ENCODE results near the gene CMSS1.

CMSS1 gene

DNA sequence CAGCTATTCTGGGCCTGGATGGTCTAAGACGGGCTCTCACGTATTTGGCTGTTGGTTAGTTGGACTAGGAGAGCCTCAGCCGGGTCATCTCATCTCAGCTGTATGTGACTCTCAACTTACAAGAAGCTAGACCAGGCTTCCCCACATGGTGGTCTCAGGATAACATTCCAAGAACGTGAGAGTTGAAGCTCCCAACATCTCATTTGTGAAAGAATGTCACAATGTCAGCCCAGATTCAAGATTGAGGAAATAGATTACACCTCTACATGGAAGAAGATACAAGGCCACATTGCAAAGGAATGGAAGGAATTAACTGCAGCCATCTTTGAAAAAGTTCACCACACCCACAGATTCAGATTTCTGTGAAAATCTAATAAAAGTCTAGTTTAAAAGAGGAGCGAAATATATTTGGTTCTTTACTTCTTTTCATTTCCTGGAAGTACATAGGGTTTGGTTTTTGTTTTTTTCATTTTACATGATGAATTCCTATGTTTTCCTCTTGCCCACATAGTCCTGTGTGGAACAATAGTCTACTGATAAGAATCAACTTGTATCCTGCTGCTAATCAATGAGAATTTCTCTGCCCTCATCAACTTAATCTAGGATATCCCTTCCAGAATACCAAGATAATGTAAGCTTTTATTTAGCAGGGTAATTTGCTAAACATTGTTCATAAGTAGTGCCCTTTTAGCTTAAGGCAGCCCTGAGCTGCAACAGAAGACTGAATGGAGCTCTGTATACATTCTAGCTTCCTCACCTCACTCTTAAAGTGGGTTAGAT lies 116.5 kb downstream of the CMSS1 start:
- H3K36me3 ChIP-seq (ENCODE audit: control insufficient read depth, insufficient read depth, low read length), result no peaks in the 10 kb centered on the region
- WGBS, 2 experiments (ENCODE audit: insufficient coverage in 2 of 2), result 96 to 100% methylated on average over 1 to 3 of the region's 5 CpGs
- no peak overlapping the region for H3K4me3 ChIP-seq (ENCODE audit: extremely low read depth, insufficient read depth, low read length, poor library complexity, severe bottlenecking)
- H3K9me3 ChIP-seq (ENCODE audit: control insufficient read depth, low read length), result no peaks in the 10 kb centered on the region
- H3K27ac ChIP-seq (ENCODE audit: low read depth, low read length, severe bottlenecking), result peak overlapping the region; percentile 68
- H3K4me1 ChIP-seq (ENCODE audit: control insufficient read depth, insufficient read depth, low read length, poor library complexity, severe bottlenecking), result peaks cover 27% of the 10 kb centered on the region

- peak overlapping the region; percentile 68 for H3K27ac ChIP-seq (ENCODE audit: low read depth, low read length, severe bottlenecking)
- H3K36me3 ChIP-seq (ENCODE audit: control insufficient read depth, insufficient read depth, low read length), result no peaks in the 10 kb centered on the region
- H3K9me3 ChIP-seq (ENCODE audit: control insufficient read depth, low read length), result no peaks in the 10 kb centered on the region
- WGBS, 2 experiments (ENCODE audit: insufficient coverage in 2 of 2), result 93 to 100% methylated on average over 2 to 3 of the region's 4 CpGs
- peaks cover 26% of the 10 kb centered on the region for H3K4me1 ChIP-seq (ENCODE audit: control insufficient read depth, insufficient read depth, low read length, poor library complexity, severe bottlenecking)
- H3K4me3 ChIP-seq (ENCODE audit: extremely low read depth, insufficient read depth, low read length, poor library complexity, severe bottlenecking), result no peak overlapping the region
Observed at GRCh38 chr3:99934975-99935797, 117.5 kb downstream of the CMSS1 start.

DNA sequence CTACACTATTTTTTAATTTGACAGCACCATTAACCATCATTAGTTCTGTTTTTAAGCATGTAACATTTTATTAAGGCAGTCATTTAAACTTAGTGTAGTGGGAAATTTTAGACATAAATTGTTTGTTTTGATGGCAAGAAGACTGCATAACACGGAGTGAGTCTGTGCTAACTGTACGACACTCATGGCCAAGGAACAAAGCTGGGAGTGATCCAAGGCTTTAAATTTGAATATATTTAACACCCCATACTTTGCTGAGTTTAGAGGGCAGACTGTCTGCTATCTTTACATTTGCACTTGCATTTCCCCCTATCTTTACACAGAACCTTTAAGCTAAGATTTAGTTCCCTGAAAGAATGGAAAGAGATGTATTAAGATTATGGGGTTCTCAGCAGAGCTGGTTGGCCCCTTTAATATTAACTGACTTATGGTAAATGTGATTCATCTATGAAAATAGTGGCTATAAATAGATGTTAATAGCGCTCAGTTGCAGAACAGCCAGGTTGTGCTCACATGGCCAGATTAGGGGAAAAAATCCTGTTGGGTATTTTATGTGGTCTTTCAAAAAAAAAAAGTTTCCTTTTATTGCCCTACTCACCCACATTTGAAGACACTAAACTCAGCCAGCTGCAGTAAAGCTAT lies 120.7 kb downstream of the CMSS1 start:
- Histone ChIP-seq H3K4me3 (ENCODE audit: extremely low read depth, insufficient read depth, low read length, poor library complexity, severe bottlenecking) (no peak overlapping the region), H3K27ac (ENCODE audit: low read depth, low read length, severe bottlenecking) (no peak overlapping the region)
- 83 to 100% methylated on average over 1 to 2 of the region's 3 CpGs for WGBS, 2 experiments (ENCODE audit: insufficient coverage in 2 of 2)

DNA sequence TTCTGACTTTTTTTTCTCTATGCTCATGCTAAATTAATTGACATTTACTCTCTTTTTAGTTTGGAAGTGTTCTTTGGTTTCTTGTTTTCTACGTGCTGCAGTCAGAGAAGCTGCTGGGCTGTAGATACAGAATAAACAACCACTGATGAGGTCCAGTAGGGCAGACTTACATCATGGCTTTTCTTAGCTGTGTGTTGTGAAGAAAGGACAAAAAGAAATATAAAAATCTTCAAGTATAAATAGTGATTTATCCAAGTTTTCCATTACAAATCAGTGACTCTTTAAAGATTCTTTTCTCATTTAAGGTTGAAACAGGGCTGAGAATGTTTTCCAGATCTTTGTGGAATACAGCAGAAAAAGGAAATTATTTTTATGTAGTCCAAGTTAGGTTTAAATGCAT lies 122.2 kb downstream of the CMSS1 start:
- no peak overlapping the region for H3K27ac ChIP-seq (ENCODE audit: low read depth, low read length, severe bottlenecking)
- H3K4me1 ChIP-seq (ENCODE audit: control insufficient read depth, insufficient read depth, low read length, poor library complexity, severe bottlenecking), result peaks cover 19% of the 10 kb centered on the region
- H3K36me3 ChIP-seq (ENCODE audit: control insufficient read depth, insufficient read depth, low read length), result no peaks in the 10 kb centered on the region
- WGBS, 2 experiments (ENCODE audit: insufficient coverage in 2 of 2), result 80% methylated on average over 1 of the region's 1 CpG; no CpG with 5 or more reads in 1 of the 2 experiments
- no peaks in the 10 kb centered on the region for H3K9me3 ChIP-seq (ENCODE audit: control insufficient read depth, low read length)
- H3K4me3 ChIP-seq (ENCODE audit: extremely low read depth, insufficient read depth, low read length, poor library complexity, severe bottlenecking), result no peak overlapping the region

More for the DNA sequence above, 120.7 kb downstream of the CMSS1 start:
- Histone ChIP-seq H3K36me3 (ENCODE audit: control insufficient read depth, insufficient read depth, low read length) (no peaks in the 10 kb centered on the region), H3K4me1 (ENCODE audit: control insufficient read depth, insufficient read depth, low read length, poor library complexity, severe bottlenecking) (peaks cover 23% of the 10 kb centered on the region), H3K9me3 (ENCODE audit: control insufficient read depth, low read length) (no peaks in the 10 kb centered on the region)

GRCh38 chr3:99940350-99940749 lies 122.7 kb downstream of the CMSS1 start:
- Histone ChIP-seq H3K4me1 (ENCODE audit: control insufficient read depth, insufficient read depth, low read length, poor library complexity, severe bottlenecking) (peaks cover 19% of the 10 kb centered on the region), H3K27ac (ENCODE audit: low read depth, low read length, severe bottlenecking) (no peak overlapping the region), H3K36me3 (ENCODE audit: control insufficient read depth, insufficient read depth, low read length) (no peaks in the 10 kb centered on the region), H3K4me3 (ENCODE audit: extremely low read depth, insufficient read depth, low read length, poor library complexity, severe bottlenecking) (no peak overlapping the region), H3K9me3 (ENCODE audit: control insufficient read depth, low read length) (no peaks in the 10 kb centered on the region)
- 90 to 100% methylated on average over 1 of the region's 2 CpGs for WGBS, 2 experiments (ENCODE audit: insufficient coverage in 2 of 2)

GRCh38 chr3:99941211-99941610 lies 123.5 kb downstream of the CMSS1 start:
- H3K36me3 ChIP-seq (ENCODE audit: control insufficient read depth, insufficient read depth, low read length), result no peaks in the 10 kb centered on the region
- no peak overlapping the region for H3K27ac ChIP-seq (ENCODE audit: low read depth, low read length, severe bottlenecking)
- WGBS, 2 experiments (ENCODE audit: insufficient coverage in 2 of 2), result no CpG with 5 or more reads among the region's 1 CpG
- no peak overlapping the region for H3K4me3 ChIP-seq (ENCODE audit: extremely low read depth, insufficient read depth, low read length, poor library complexity, severe bottlenecking)
- peaks cover 23% of the 10 kb centered on the region for H3K4me1 ChIP-seq (ENCODE audit: control insufficient read depth, insufficient read depth, low read length, poor library complexity, severe bottlenecking)
- H3K9me3 ChIP-seq (ENCODE audit: control insufficient read depth, low read length), result no peaks in the 10 kb centered on the region

DNA sequence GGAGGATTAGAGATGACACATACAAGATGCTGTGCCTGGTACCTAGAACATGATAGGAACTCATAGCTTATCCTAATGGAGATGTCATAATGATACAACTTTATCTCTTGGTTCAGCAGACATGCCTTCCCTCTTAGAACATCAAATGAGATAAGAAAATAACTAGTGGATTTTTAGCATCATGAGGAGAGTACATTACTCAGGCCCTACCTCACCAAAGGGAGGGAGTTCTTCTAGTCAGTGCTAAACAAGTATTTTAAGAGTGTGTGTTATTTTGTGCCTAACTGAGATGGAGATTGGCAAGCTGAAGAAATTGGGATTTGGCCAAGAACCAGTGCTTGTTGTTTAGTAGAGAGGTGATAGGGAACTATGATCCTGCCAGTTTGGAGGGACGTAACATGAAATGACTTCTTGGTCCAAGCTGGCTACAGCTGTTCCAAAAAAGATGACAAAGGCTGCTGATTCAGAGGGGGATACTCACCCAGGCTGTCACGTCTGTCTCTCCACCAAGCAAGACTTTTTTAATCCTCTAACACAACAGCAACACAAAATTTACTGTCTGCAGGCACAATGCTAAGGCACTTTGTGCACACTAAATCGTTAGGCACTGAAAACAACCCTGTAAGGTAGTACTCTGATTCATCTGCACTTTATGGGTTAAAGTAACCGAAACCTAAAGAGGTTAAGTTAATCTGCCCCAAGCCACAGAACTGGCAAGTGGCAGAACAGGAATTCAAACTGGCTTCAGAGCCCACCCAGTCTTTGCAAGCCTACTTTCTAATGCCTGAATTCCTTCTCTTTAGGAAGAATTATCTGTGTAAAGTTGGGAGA lies 126.5 kb downstream of the CMSS1 start:
- Histone ChIP-seq H3K4me1 (ENCODE audit: control insufficient read depth, insufficient read depth, low read length, poor library complexity, severe bottlenecking) (peaks cover 20% of the 10 kb centered on the region), H3K27ac (ENCODE audit: low read depth, low read length, severe bottlenecking) (peak overlapping the region; percentile 24), H3K9me3 (ENCODE audit: control insufficient read depth, low read length) (no peaks in the 10 kb centered on the region), H3K36me3 (ENCODE audit: control insufficient read depth, insufficient read depth, low read length) (no peaks in the 10 kb centered on the region), H3K4me3 (ENCODE audit: extremely low read depth, insufficient read depth, low read length, poor library complexity, severe bottlenecking) (no peak overlapping the region)
- WGBS, 2 experiments (ENCODE audit: insufficient coverage in 2 of 2), result 78 to 84% methylated on average over 4 of the region's 4 CpGs

GRCh38 chr3:99945328-99945995 lies 127.8 kb downstream of the CMSS1 start:
- no peaks in the 10 kb centered on the region for H3K9me3 ChIP-seq (ENCODE audit: control insufficient read depth, low read length)
- no peak overlapping the region for H3K4me3 ChIP-seq (ENCODE audit: extremely low read depth, insufficient read depth, low read length, poor library complexity, severe bottlenecking)
- peak overlapping the region; percentile 31 for H3K27ac ChIP-seq (ENCODE audit: low read depth, low read length, severe bottlenecking)
- peaks cover 30% of the 10 kb centered on the region for H3K4me1 ChIP-seq (ENCODE audit: control insufficient read depth, insufficient read depth, low read length, poor library complexity, severe bottlenecking)
- no peaks in the 10 kb centered on the region for H3K36me3 ChIP-seq (ENCODE audit: control insufficient read depth, insufficient read depth, low read length)
- 80 to 86% methylated on average over 2 to 3 of the region's 5 CpGs for WGBS, 2 experiments (ENCODE audit: insufficient coverage in 2 of 2)

DNA sequence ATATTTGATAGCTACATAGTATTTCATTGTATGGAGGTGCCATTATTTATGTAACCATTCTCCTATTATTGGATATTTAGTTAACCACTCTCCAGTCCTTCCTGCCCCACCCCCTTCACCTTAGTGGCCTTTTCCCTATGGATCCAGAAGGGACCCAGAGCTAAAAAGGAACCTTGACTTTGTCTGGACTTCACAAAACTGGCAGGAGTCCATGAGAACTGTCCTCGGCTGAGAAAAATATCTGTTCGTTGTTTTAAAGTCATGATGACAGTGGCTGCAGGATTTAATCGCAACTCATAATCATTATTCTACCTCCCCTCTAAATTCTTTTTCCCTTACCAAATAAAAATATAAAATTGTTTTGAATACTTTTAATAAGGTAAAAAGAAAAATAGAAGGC lies 129.7 kb downstream of the CMSS1 start:
- 94% methylated on average over 2 of the region's 3 CpGs; no CpG with 5 or more reads in 1 of the 2 experiments for WGBS, 2 experiments (ENCODE audit: insufficient coverage in 2 of 2)
- Histone ChIP-seq H3K4me3 (ENCODE audit: extremely low read depth, insufficient read depth, low read length, poor library complexity, severe bottlenecking) (no peak overlapping the region), H3K4me1 (ENCODE audit: control insufficient read depth, insufficient read depth, low read length, poor library complexity, severe bottlenecking) (peaks cover 47% of the 10 kb centered on the region), H3K36me3 (ENCODE audit: control insufficient read depth, insufficient read depth, low read length) (no peaks in the 10 kb centered on the region), H3K9me3 (ENCODE audit: control insufficient read depth, low read length) (no peaks in the 10 kb centered on the region), H3K27ac (ENCODE audit: low read depth, low read length, severe bottlenecking) (no peak overlapping the region)
